Naive thymus-derived CD8-positive, alpha-beta T cell (primary cell): ENCODE measurements around the gene TMEM60. TPM values are rescaled to one million over a fixed set of nuclear protein-coding genes. Genes with fewer than 3 reads are reported as not detected.
A peak's percentile ranks its signal among the peaks of the same experiment; 100 is the strongest.

ENCODE experiments used
- ATAC-seq, 2 donors: fragments of 150-1000 bp; cut with Tn5 transposase in 1 of 2; sonication (Bioruptor Pico), chemical (Tn5 transposase) in 1 of 2; 1 replicate in 1 of 2; 2 replicates in 1 of 2; pipeline ENCODE4 v1.10.0; 2021; ENCODE audit warnings: mild to moderate bottlenecking in 2 of 2, moderate library complexity in 2 of 2
- POLR2A ChIA-PET: fragments of 350-600 bp; sonication (Branson Sonifier 250); formaldehyde crosslinking; loops from one replicate; lab custom pipeline; 2021; ENCODE audit warnings: antibody characterized with exemption; lab: Charles Lee
- DNase-seq, 10 donors: peaks; one replicate each; pipeline versions ENCODE4 v3.0.0 to v3.0.0-alpha.2; 2020 to 2022
- H3K27ac Mint-ChIP-seq, 10 donors: one replicate each; pipeline ENCODE4 v1.8.0; 2020 to 2022; ENCODE audit warnings: mild to moderate bottlenecking in 10 of 10, mixed read lengths in 10 of 10, moderate library complexity in 4 of 10, inconsistent platforms in 1 of 10
- H3K27me3 Mint-ChIP-seq, 5 donors: one replicate each; pipeline ENCODE4 v1.8.0; 2021 to 2022; ENCODE audit warnings: mixed read lengths in 5 of 5
- H3K36me3 Mint-ChIP-seq, 3 donors: one replicate each; pipeline ENCODE4 v1.8.0; 2020 to 2022; ENCODE audit warnings: mixed read lengths in 3 of 3, mild to moderate bottlenecking in 2 of 3, inconsistent platforms in 1 of 3
- H3K4me1 Mint-ChIP-seq, 4 donors: one replicate each; pipeline ENCODE4 v1.8.0; 2021 to 2022; ENCODE audit warnings: mixed read lengths in 4 of 4
- H3K4me3 Mint-ChIP-seq, 10 donors: one replicate each; pipeline ENCODE4 v1.8.0; 2020 to 2022; ENCODE audit warnings: mild to moderate bottlenecking in 10 of 10, mixed read lengths in 10 of 10, moderate library complexity in 6 of 10, inconsistent platforms in 1 of 10
- H3K9me3 Mint-ChIP-seq, 9 donors: one replicate each; pipeline ENCODE4 v1.8.0; 2020 to 2022; ENCODE audit warnings: mixed read lengths in 9 of 9, mild to moderate bottlenecking in 3 of 9, inconsistent platforms in 1 of 9, moderate library complexity in 1 of 9
- polyA plus RNA-seq, 3 donors: library from polyadenylated mRNA; unstranded; fragments of 300-500 nt; fragmentation: Illumina TruSeq; gene quantifications; one replicate each; pipeline ENCODE4 v1.2.3, GENCODE V29; 2021
- total RNA-seq, 8 experiments: library from RNA in 2 of 8; stranded (reverse) in 2 of 8; gene quantifications; one replicate each; pipeline ENCODE4 v1.2.3 and lab custom pipeline; 2021 to 2026

Gene TMEM60
- total and polyA plus RNA-seq, 5 experiments from 2014 or later: 6.7 to 18.6 (median 8.4) TPM

DNA sequence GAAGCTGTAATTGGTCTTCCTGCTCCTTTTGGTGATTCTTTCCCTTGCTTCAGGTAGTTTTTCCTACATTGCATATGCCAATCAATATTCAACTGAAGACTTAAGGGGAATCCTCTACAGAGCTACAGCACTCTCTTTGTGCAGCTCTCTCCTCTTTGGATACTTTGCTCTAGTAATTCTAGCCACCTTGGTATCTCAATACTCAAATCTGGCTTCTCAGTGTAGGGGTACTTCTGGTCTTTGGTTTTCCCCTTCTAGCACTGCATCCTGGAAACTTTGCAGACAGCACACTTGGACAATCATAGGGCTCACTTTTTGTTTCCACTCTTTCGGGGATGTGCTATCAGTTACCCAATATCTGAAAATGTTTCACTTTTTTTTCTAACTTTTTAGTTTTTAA, 10.3 kb upstream of the TMEM60 start:
- peaks cover 16 to 63% (median 36%) of the 10 kb centered on the region in 4 donors for H3K4me1 Mint-ChIP-seq
- no peak for ATAC-seq
- H3K27me3 Mint-ChIP-seq: no peaks in the 10 kb centered on the region
- H3K36me3 Mint-ChIP-seq: peaks cover 0 to 30% (median 24%) of the 10 kb centered on the region in 3 donors
- no peak overlapping the region for H3K4me3 Mint-ChIP-seq
- DNase-seq: no peak
- POLR2A ChIA-PET: no interaction called here
- peak overlapping the region in 1 of 10 donors; percentile 1 for H3K27ac Mint-ChIP-seq
- peaks cover 8 to 31% (median 17%) of the 10 kb centered on the region in 9 donors for H3K9me3 Mint-ChIP-seq

DNA sequence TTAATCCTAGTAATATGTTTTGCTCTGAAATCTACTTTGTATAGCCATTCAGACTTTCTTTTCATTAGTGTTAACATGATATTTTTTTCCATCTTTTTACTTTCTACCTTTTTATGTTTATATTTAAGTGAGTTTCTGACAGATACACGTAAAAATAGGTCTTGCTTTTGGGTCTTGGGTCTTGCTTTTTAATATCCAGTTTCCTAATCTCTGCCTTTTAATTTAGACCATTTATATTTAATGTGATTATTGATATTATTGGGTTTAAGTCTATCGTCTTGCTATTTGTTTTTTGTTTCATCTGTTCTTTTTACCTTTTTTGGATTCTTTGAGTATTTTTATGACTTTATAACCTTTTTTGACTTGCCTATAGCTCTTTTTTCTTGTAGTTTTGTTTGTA, 8.2 kb upstream of the TMEM60 start:
- peaks cover 16 to 63% (median 41%) of the 10 kb centered on the region in 4 donors for H3K4me1 Mint-ChIP-seq
- peaks cover 0 to 30% (median 24%) of the 10 kb centered on the region in 3 donors for H3K36me3 Mint-ChIP-seq
- ATAC-seq (no peak), DNase-seq (no peak)
- POLR2A ChIA-PET: no interaction called here
- H3K9me3 Mint-ChIP-seq: peaks cover 8 to 31% (median 17%) of the 10 kb centered on the region in 9 donors
- no peaks in the 10 kb centered on the region for H3K27me3 Mint-ChIP-seq
- H3K4me3 Mint-ChIP-seq: no peak overlapping the region
- H3K27ac Mint-ChIP-seq: peak overlapping the region in 1 of 10 donors; percentile 15

DNA sequence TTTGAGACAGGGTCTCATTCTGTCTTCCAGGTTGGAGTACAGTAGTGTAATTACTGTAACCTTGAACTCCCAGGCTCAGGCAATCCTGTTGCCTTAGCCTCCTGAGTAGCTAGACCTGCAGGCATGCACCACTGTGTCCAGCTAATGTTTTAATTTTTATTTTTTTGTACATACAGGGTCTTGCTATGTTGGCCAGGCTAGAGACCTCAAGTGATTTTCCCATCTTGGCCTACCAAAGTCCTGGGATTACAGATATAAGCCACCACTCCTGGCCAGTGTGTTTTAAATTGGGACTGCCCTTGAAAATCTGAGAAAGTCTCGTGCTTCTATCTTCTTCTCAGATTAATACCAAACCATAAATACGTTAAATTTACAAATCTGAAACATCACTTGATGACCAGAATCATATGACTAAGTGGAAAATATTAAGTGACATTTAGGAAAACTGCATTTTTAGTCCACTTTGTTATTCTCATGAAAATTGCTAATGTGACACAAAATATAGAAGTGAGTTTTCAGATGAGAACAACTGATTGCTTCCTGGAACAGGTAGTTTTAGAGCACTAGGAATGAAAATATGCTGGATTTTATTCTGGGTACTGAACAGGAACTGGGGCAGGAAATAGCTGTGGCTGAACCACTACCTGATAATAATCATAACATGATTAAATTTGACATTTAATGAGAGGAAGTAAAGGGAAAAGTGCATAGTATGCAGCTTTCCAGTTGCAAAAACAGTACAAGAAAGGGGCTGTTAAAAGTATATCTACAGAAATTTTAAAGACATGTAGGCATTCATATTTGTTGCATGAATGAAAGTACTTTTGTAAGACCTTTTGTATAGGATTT, 4.5 kb upstream of the TMEM60 start:
- POLR2A ChIA-PET: interaction anchor here (0.6 kb wide), 1 partner anchor 86 kb away, joined by 3 read pairs; no protein-coding TSS in a partner anchor
- peaks cover 0 to 21% (median 10%) of the 10 kb centered on the region in 9 donors for H3K9me3 Mint-ChIP-seq
- H3K27ac Mint-ChIP-seq: peak overlapping the region in 8 of 10 donors; percentile 6 to 93 (median 52)
- peak overlapping the region; percentile 0 to 70 (median 40) for H3K4me3 Mint-ChIP-seq
- ATAC-seq (no peak), DNase-seq (no peak)
- no peaks in the 10 kb centered on the region for H3K27me3 Mint-ChIP-seq
- peaks cover 0 to 15% (median 15%) of the 10 kb centered on the region in 3 donors for H3K36me3 Mint-ChIP-seq
- H3K4me1 Mint-ChIP-seq: peaks cover 24 to 78% (median 63%) of the 10 kb centered on the region in 4 donors

DNA sequence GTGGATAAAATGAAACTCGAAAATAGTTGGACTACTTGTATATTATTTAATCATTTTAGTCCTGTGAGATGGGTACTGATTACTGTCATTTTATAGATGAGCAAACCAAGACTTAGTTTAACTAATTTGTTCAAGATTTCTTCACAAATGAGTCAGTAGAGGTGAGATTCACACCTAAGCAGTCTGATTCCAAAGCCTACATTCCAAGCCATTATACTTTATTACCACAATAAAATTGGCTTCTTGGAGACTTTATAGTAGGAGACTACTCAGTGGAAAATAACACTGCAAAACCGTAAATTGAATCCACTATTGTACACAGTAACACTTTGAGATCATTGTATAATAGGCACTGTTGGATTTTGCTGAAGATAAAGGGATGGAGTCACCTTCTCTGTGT, 2.5 kb upstream of the TMEM60 start:
- POLR2A ChIA-PET: no interaction called here
- Mint-ChIP-seq H3K4me3 (peak overlapping the region in 1 of 10 donors; percentile 99), H3K27me3 (no peaks in the 10 kb centered on the region), H3K27ac (peak overlapping the region in 2 of 10 donors; percentile 40 to 93), H3K4me1 (peaks cover 32 to 89% (median 80%) of the 10 kb centered on the region in 4 donors), H3K36me3 (peaks cover 0 to 1% (median under 1%) of the 10 kb centered on the region in 3 donors), H3K9me3 (peaks cover 0 to 3% (median 0%) of the 10 kb centered on the region in 9 donors)
- ATAC-seq: no peak
- no peak for DNase-seq

DNA sequence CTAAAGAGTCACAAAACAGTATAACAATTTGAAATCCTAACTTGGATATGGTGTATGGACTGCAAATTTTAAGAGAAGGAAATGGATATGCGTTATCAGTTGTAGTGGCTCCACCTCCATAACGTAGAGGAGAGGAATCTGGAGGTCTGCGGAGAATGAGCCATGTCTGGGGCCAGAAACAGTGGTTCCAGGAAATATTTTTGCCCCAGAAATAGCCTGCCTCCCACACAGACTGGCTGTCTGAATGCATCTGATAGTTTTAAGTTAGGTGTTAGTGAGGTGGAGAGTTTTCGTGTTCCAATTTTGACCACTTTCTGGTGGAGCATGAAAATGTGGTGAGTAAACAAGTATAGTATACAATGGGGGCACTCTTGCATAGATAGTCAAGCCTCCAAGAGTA, 1.9 kb upstream of the TMEM60 start:
- Mint-ChIP-seq H3K4me3 (peak overlapping the region; percentile 88 to 99 (median 97)), H3K36me3 (peaks cover 0 to 2% (median 0%) of the 10 kb centered on the region in 3 donors), H3K27ac (peak overlapping the region in 8 of 10 donors; percentile 42 to 97 (median 86)), H3K4me1 (peaks cover 31 to 86% (median 77%) of the 10 kb centered on the region in 4 donors), H3K27me3 (no peaks in the 10 kb centered on the region), H3K9me3 (no peaks in the 10 kb centered on the region)
- no peak for ATAC-seq
- no peak for DNase-seq
- POLR2A ChIA-PET: interaction anchor here (2.0 kb wide), 1 partner anchor 103 kb away, joined by 15 read pairs; the partner anchor contains the start of gene RSBN1L

DNA sequence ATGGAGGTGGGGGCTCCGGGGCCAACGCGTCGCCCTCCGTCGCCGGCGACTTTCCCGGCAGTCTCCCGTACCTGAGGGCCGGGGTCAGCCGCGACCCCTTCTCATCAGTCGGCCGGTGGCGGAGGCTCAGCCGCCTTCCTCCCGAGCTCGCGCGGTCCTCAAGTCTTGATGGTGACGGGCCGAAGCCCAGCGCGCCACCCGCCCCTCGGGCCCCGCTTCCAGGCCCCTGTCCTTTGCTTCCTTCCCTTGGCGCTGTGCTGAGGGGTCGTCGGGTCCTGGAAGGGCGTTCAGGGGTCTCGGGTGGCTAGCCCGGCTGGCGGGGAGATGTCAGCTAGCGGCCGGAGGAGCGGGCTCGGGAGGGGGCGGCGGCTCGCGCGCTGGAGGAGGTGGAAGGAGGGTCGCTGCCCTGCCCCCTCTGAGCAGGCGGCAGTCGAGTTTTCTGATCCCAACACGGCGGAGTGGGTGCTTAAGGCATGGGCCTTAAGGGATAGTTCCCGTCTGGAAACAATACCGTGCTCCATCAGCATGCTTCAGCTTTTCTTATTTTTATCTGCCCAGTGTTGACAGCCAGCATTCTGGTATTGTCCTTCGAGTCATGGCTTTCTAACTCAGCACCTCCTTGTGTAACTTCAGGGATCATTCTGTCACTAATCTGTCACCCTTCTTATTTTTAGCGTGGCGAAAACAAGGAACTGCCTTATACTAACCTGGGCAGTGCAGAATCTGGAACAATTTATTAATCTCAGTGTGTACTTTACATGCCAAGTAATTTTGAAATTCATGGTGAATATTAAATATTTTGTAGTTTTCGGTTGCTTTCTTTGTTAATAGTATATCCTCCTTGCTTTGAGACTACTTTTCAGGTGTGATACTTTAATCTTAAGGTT, 1.1 kb upstream of the TMEM60 start:
- ATAC-seq: no peak
- Mint-ChIP-seq H3K36me3 (peaks cover 0 to 5% (median 0%) of the 10 kb centered on the region in 3 donors), H3K4me1 (peaks cover 31 to 85% (median 78%) of the 10 kb centered on the region in 4 donors), H3K4me3 (peak overlapping the region; percentile 88 to 99 (median 97)), H3K27ac (peak overlapping the region; percentile 85 to 97 (median 95)), H3K27me3 (no peaks in the 10 kb centered on the region), H3K9me3 (no peaks in the 10 kb centered on the region)
- POLR2A ChIA-PET: interaction anchor here (0.6 to 2.0 kb wide), 2 partner anchors 103 to 135 kb away, joined by 3 to 15 read pairs; partner anchors contain the start of gene RSBN1L
- DNase-seq: peak in 6 of 10 donors; percentile 7 to 26 (median 16)

DNA sequence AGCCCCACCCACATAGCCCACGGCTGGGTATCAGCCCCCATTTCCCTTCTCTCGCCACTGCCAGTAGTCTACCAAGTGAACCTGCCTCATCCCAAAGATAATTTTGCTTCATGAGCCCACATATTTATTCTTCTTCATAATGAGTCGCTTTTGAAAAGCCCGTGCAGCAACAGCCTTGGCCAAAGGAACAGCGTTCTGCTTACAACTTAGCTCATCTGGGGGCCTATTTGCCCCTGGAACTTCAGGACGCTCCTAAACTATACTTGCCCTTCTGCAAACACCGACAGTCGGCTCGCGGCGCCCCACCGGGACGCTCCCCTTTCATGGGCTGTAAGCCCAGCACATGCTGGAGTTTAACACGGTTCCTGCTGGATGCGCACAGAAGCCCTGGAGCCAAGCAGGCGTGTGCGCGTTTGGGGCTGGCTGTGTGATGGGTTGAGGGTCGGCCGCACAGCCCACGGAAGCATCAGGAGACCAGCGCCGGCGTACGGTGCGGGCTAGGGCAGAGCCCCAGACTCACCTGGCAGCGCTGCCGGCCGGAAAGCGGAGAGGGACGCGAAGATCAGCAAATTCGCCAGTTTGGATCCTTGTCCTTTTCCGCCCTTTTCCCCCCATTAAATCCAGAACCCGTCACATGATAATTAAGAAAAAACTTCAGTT, 370 bp downstream of the TMEM60 start:
- POLR2A ChIA-PET: interaction anchor here (0.7 to 2.0 kb wide), 3 partner anchors 14 to 102 kb away, joined by 3 to 15 read pairs (median 4); partner anchors contain the start of gene RSBN1L
- no peak for DNase-seq
- peaks cover 24 to 75% (median 72%) of the 10 kb centered on the region in 4 donors for H3K4me1 Mint-ChIP-seq

DNA sequence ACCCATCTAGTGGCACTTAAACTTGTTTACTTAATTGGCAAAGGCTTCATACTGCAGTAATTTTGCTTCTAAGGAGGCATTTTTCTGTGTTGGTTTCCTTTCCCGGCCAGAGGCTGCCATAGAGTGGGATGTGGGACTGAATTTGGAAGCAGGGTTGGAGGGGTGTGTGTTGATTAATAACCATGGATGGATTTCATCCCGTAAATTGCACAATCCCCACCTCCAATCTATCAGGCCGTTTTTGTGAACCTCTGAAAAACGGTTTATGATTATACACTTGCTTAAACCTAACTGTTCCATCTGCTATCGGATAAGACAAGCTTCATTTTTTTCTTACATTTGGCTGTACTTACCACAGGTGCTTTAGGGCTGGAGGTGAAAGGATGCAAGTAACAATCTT, 1.3 kb downstream of the TMEM60 start:
- H3K27ac Mint-ChIP-seq: peak overlapping the region in 6 of 10 donors; percentile 93 to 97 (median 95)
- peak overlapping the region; percentile 88 to 99 (median 97) for H3K4me3 Mint-ChIP-seq
- peaks cover 2 to 11% (median 4%) of the 10 kb centered on the region in 3 donors for H3K36me3 Mint-ChIP-seq
- H3K27me3 Mint-ChIP-seq: no peaks in the 10 kb centered on the region
- H3K4me1 Mint-ChIP-seq: peaks cover 21 to 66% (median 63%) of the 10 kb centered on the region in 4 donors
- DNase-seq (no peak), ATAC-seq (no peak)
- POLR2A ChIA-PET: interaction anchor here (0.6 to 1.2 kb wide), 2 partner anchors 35 to 101 kb away, joined by 3 to 4 read pairs; partner anchors contain the start of gene RSBN1L
- H3K9me3 Mint-ChIP-seq: no peaks in the 10 kb centered on the region

More for the DNA sequence above, 370 bp downstream of the TMEM60 start:
- H3K9me3 Mint-ChIP-seq: no peaks in the 10 kb centered on the region
- peaks cover 2 to 11% (median 4%) of the 10 kb centered on the region in 3 donors for H3K36me3 Mint-ChIP-seq
- H3K27me3 Mint-ChIP-seq: no peaks in the 10 kb centered on the region
- peak overlapping the region; percentile 88 to 99 (median 97) for H3K4me3 Mint-ChIP-seq
- peak; percentile 37 to 51 for ATAC-seq
- peak overlapping the region; percentile 85 to 97 (median 95) for H3K27ac Mint-ChIP-seq

DNA sequence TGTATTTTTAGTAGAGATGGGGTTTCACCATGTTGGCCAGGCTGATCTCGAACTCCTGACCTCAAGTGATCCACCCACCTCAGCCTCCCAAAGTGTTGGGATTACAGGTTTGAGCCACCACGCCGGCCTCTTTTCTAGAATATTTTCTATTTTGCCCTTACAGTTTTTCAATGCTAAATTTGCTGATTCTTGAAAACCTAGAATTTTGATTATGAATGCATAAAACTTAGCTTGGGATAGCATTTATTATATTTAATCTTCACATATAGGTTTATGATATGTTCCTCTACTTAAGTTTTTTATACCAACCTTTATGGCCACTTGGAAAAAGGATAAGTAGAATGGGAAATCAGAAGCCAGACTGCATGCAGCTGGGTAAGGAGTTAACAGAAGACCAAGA, 2.1 kb downstream of the TMEM60 start:
- Mint-ChIP-seq H3K4me1 (peaks cover 20 to 59% (median 56%) of the 10 kb centered on the region in 4 donors), H3K36me3 (peaks cover 2 to 11% (median 4%) of the 10 kb centered on the region in 3 donors), H3K27me3 (no peaks in the 10 kb centered on the region), H3K9me3 (no peaks in the 10 kb centered on the region), H3K27ac (peak overlapping the region in 5 of 10 donors; percentile 3 to 93 (median 56)), H3K4me3 (peak overlapping the region in 9 of 10 donors; percentile 27 to 99 (median 96))
- DNase-seq: no peak
- ATAC-seq: no peak
- POLR2A ChIA-PET: no interaction called here

DNA sequence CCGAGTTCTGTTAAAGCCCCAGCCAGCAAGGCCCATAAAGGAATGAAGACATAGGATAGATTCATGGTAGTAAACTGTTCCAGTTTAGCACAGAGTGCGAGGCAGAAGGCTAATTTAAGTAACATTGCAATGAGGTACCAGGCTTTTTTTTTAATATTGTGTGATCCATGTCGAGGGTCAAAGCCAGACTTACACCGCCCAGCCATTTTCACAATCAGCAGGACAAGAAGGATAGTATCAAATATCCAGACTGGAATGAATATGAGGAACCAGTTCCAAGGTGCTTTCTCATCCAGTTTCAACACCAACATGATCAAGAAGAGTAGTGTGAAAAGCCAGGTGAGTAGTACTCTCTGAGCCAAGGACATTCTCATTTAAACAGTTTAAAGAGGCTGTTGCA, 4.2 kb downstream of the TMEM60 start:
- Mint-ChIP-seq H3K9me3 (no peaks in the 10 kb centered on the region), H3K36me3 (peaks cover 2 to 14% (median 4%) of the 10 kb centered on the region in 3 donors), H3K27me3 (no peaks in the 10 kb centered on the region), H3K4me1 (peaks cover 12 to 40% (median 39%) of the 10 kb centered on the region in 4 donors), H3K4me3 (no peak overlapping the region), H3K27ac (peak overlapping the region in 3 of 10 donors; percentile 63 to 84 (median 69))
- POLR2A ChIA-PET: no interaction called here
- ATAC-seq: no peak
- DNase-seq: no peak

DNA sequence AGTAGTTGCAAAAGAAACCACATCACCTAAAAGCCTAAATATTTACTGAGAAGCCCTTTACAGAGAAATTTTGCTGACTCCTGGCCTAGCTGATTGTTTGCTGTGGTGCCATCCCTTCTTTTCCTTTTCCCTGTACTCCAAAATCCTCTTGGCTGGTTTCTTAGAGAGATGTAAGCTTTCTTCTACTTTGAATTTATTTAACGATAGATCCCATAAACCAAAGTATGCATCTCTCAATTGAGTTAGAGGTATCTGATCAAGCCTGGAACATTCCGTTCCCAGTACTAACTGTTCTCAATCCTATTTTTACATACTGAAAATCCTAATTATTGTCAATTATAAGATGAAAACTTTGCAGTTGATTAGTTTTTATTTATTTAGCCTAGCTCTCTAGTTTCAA, 6.3 kb downstream of the TMEM60 start:
- Mint-ChIP-seq H3K27me3 (no peaks in the 10 kb centered on the region), H3K27ac (peak overlapping the region in 1 of 10 donors; percentile 57), H3K9me3 (no peaks in the 10 kb centered on the region), H3K4me1 (peaks cover 8 to 32% (median 24%) of the 10 kb centered on the region in 4 donors), H3K4me3 (no peak overlapping the region), H3K36me3 (peaks cover 2 to 14% (median 4%) of the 10 kb centered on the region in 3 donors)
- ATAC-seq (no peak), DNase-seq (no peak)
- POLR2A ChIA-PET: no interaction called here
